WTC11 (cell line): ENCODE measurements around the gene CDH13.

Source experiments
- CREB1 ChIP-seq: sonication (generic); formaldehyde crosslinking; IDR thresholded peaks from 2 replicates; pipeline ENCODE4 v1.8.0; 2023; ENCODE audit warnings: mild to moderate bottlenecking, missing genetic modification reagents
- CTCF ChIP-seq: fragments of 200-600 bp; IDR thresholded peaks from 2 replicates; pipeline ENCODE4 v1.8.0; 2022; ENCODE audit warnings: antibody characterized with exemption
- E2F1 ChIP-seq: sonication (generic); formaldehyde crosslinking; IDR thresholded peaks from 2 replicates; pipeline ENCODE4 v1.8.0; 2022; ENCODE audit warnings: mild to moderate bottlenecking, missing genetic modification reagents
- E2F4 ChIP-seq: sonication (generic); formaldehyde crosslinking; IDR thresholded peaks from 2 replicates; pipeline ENCODE4 v1.8.1; 2022; ENCODE audit warnings: low read depth, mild to moderate bottlenecking, moderate library complexity, missing genetic modification reagents, borderline replicate concordance
- GABPB1 ChIP-seq: sonication (generic); formaldehyde crosslinking; IDR thresholded peaks from 2 replicates; pipeline ENCODE4 v1.8.1; 2023; ENCODE audit warnings: mild to moderate bottlenecking, missing genetic modification reagents
- KAT7 ChIP-seq: sonication (generic); formaldehyde crosslinking; IDR thresholded peaks from 2 replicates; pipeline ENCODE4 v1.8.1; 2023; ENCODE audit warnings: missing genetic modification reagents, mild to moderate bottlenecking, borderline replicate concordance
- NR3C1 ChIP-seq: sonication (generic); formaldehyde crosslinking; conservative IDR thresholded peaks from 2 replicates; pipeline ENCODE4 v1.8.1; 2023; ENCODE audit warnings: low read depth, mild to moderate bottlenecking, missing genetic modification reagents
- SMAD4 ChIP-seq: sonication (generic); formaldehyde crosslinking; IDR thresholded peaks from 2 replicates; pipeline ENCODE4 v1.8.0; 2022; ENCODE audit warnings: mild to moderate bottlenecking, missing genetic modification reagents

GRCh38 chr16:83105279-83106077 lies 478.7 kb downstream of the CDH13 start:
- TF ChIP-seq CREB1 (no peak), SMAD4 (CRISPR knock-in tag) (no peak), KAT7 (CRISPR knock-in tag) (no peak), NR3C1 (CRISPR knock-in tag) (no peak), E2F4 (no peak), GABPB1 (CRISPR knock-in tag) (no peak), E2F1 (CRISPR knock-in tag) (no peak), CTCF (no peak)
